Loucy (cell line): Measurements from ENCODE around the gene GPR137.

Source experiments
- H2AFZ ChIP-seq: fragments of 200-600 bp; sonication (generic); 2 replicates; pipeline ENCODE4 v1.6.0; 2016; ENCODE audit warnings: antibody characterized with exemption, mild to moderate bottlenecking, low read length, moderate library complexity
- H3F3A ChIP-seq: fragments of 200-600 bp; 2 replicates; pipeline ENCODE4 v1.6.0; 2016; ENCODE audit warnings: antibody characterized with exemption, low read depth, mild to moderate bottlenecking
- H3K27me3 ChIP-seq: fragments of 200-600 bp; sonication (generic); 2 replicates; pipeline ENCODE4 v1.6.1; 2014; ENCODE audit warnings: low read length, mild to moderate bottlenecking; ENCODE audit not compliant: insufficient read depth, poor library complexity, severe bottlenecking
- H3K36me3 ChIP-seq: fragments of 200-600 bp; sonication (generic); 2 replicates; pipeline ENCODE4 v1.6.1; 2016; ENCODE audit warnings: low read length; ENCODE audit not compliant: insufficient read depth
- H3K4me1 ChIP-seq: fragments of 200-600 bp; sonication (generic); 2 replicates; pipeline ENCODE4 v1.5.1; 2014; ENCODE audit warnings: low read length, mild to moderate bottlenecking; ENCODE audit not compliant: insufficient read depth, poor library complexity, severe bottlenecking
- H3K4me2 ChIP-seq: fragments of 200-600 bp; sonication (generic); 2 replicates; pipeline ENCODE4 v1.6.0; 2014; ENCODE audit warnings: antibody characterized with exemption, low read length, low read depth, mild to moderate bottlenecking; ENCODE audit not compliant: poor library complexity, severe bottlenecking
- H3K4me3 ChIP-seq: fragments of 200-600 bp; sonication (generic); 2 replicates; pipeline ENCODE4 v1.5.1; 2014; ENCODE audit warnings: low read length, mild to moderate bottlenecking, mixed read lengths; ENCODE audit not compliant: poor library complexity, severe bottlenecking
- H3K79me2 ChIP-seq: fragments of 200-600 bp; sonication (generic); 2 replicates; pipeline ENCODE4 v1.6.1; 2014; ENCODE audit warnings: low read length; ENCODE audit not compliant: insufficient read depth
- H3K9ac ChIP-seq: fragments of 200-600 bp; sonication (generic); 2 replicates; pipeline ENCODE4 v1.6.0; 2014; ENCODE audit warnings: mild to moderate bottlenecking, low read depth, low read length, moderate library complexity; ENCODE audit not compliant: poor library complexity, severe bottlenecking
- H3K9me2 ChIP-seq: fragments of 200-600 bp; sonication (generic); replicated peaks from 2 replicates; pipeline ENCODE4 v1.6.1; 2016; ENCODE audit warnings: low read depth, low read length, mixed read lengths
- H3K9me3 ChIP-seq: fragments of 200-600 bp; sonication (generic); 2 replicates; pipeline ENCODE4 v1.6.1; 2014; ENCODE audit warnings: mild to moderate bottlenecking, antibody characterized with exemption, low read length, low read depth; ENCODE audit not compliant: insufficient read depth
- H4K20me1 ChIP-seq: fragments of 200-600 bp; sonication (generic); 2 replicates; pipeline ENCODE4 v1.6.0; 2014; ENCODE audit warnings: antibody characterized with exemption, low read length, mild to moderate bottlenecking; ENCODE audit not compliant: insufficient read depth, poor library complexity, severe bottlenecking
- CTCF ChIP-seq: fragments of 200-600 bp; sonication (generic); conservative IDR thresholded peaks from 2 replicates; pipeline ENCODE4 v1.5.1; 2014; ENCODE audit warnings: mild to moderate bottlenecking, antibody characterized with exemption, low read length
- EZH2phosphoT487 ChIP-seq: fragments of 200-600 bp; IDR thresholded peaks from 2 replicates; pipeline ENCODE4 v1.6.1; 2018; ENCODE audit warnings: antibody characterized with exemption, mild to moderate bottlenecking, moderate library complexity, borderline replicate concordance

Gene GPR137

GRCh38 chr11:64251753-64252002 is 34.0 kb upstream of the GPR137 start:
- no peaks in the 10 kb centered on the region for H3K9me2 ChIP-seq
- peak overlapping the region; percentile 82 for H3K4me2 ChIP-seq
- H3K4me1 ChIP-seq = peaks cover 30% of the 10 kb centered on the region
- H4K20me1 ChIP-seq = no peaks in the 10 kb centered on the region
- H3K36me3 ChIP-seq = no peaks in the 10 kb centered on the region
- peak overlapping the region; percentile 68 for H3K9ac ChIP-seq
- H3K27me3 ChIP-seq = no peaks in the 10 kb centered on the region
- peaks cover 5% of the 10 kb centered on the region; the same call in 1 of the 2 replicates for H3K79me2 ChIP-seq
- H3F3A ChIP-seq = peaks cover 3% of the 10 kb centered on the region; the same call in 1 of the 2 replicates
- TF ChIP-seq EZH2phosphoT487 = no peak
- TF ChIP-seq CTCF = no peak
- H3K4me3 ChIP-seq = peak overlapping the region; percentile 84
- peak overlapping the region; percentile 75 for H2AFZ ChIP-seq
- H3K9me3 ChIP-seq = no peaks in the 10 kb centered on the region

- peak overlapping the region; percentile 84 for H3K4me3 ChIP-seq
- peaks cover 3% of the 10 kb centered on the region; the same call in 1 of the 2 replicates for H3F3A ChIP-seq
- peaks cover 5% of the 10 kb centered on the region; the same call in 1 of the 2 replicates for H3K79me2 ChIP-seq
- H3K9me2 ChIP-seq = no peaks in the 10 kb centered on the region
- H3K9ac ChIP-seq = peak overlapping the region; percentile 68
- H4K20me1 ChIP-seq = no peaks in the 10 kb centered on the region
- no peaks in the 10 kb centered on the region for H3K36me3 ChIP-seq
- TF ChIP-seq EZH2phosphoT487 (no peak), CTCF (peak; percentile 51)
- H3K9me3 ChIP-seq = no peaks in the 10 kb centered on the region
- peaks cover 26% of the 10 kb centered on the region for H3K4me1 ChIP-seq
- H3K4me2 ChIP-seq = peak overlapping the region; percentile 82
- H3K27me3 ChIP-seq = no peaks in the 10 kb centered on the region
- peak overlapping the region; percentile 75 for H2AFZ ChIP-seq
Observed at GRCh38 chr11:64252003-64252872, 33.4 kb upstream of the GPR137 start.

GRCh38 chr11:64253043-64253442 is 32.6 kb upstream of the GPR137 start:
- H3K4me1 ChIP-seq = peaks cover 26% of the 10 kb centered on the region
- H3K79me2 ChIP-seq = peaks cover 5% of the 10 kb centered on the region; the same call in 1 of the 2 replicates
- TF ChIP-seq CTCF = no peak
- TF ChIP-seq EZH2phosphoT487 = no peak
- H3K4me3 ChIP-seq = no peak overlapping the region
- H2AFZ ChIP-seq = no peak overlapping the region
- peak overlapping the region; percentile 82 for H3K4me2 ChIP-seq
- no peaks in the 10 kb centered on the region for H3K36me3 ChIP-seq
- no peak overlapping the region for H3K9ac ChIP-seq
- H3K27me3 ChIP-seq = no peaks in the 10 kb centered on the region
- no peaks in the 10 kb centered on the region for H3K9me3 ChIP-seq
- H4K20me1 ChIP-seq = no peaks in the 10 kb centered on the region
- no peaks in the 10 kb centered on the region for H3K9me2 ChIP-seq
- H3F3A ChIP-seq = no peaks in the 10 kb centered on the region
